ENCODE measurements around the gene CNTFR. TPM values are rescaled to one million over a fixed set of nuclear protein-coding genes. Genes with fewer than 3 reads are reported as not detected.

Gene CNTFR
- total RNA-seq, 2 experiments from 2014 or later: not detected

DNA sequence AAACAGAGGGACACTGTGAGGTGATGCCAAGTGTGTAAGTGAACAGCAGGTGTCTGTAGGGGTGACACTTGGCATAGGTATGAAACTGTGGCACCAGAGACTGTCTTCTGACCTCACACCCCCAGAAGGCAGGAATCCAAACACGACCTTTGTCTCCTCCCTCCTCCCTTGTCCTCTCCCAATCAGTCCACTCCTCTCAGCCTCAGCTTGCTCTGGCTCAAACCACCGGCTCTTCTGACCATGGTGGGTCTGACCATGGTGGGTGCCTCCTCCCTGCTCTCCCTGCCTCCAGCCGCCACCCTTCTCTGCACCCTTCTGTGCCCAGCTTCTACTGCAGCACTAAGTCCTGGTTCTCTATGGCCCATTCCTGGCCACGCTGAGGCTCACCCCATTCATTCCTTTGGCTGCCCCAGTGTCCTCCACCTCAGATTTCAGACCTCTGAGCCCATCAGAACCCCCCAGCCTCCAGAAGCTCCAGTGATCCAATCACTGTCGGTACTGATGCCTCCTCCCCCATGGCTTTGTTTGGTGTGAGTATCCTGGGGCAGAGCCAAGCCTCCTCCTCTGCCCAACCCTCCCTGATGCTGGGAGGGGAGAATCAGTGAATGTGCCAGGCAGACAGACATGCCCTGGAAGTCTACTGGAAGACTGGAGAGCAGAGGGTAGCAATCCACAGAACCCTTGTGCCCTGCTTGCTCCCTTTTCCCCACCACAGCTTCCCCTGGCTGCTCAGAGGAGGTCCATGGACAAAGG lies 41.1 kb upstream of the CNTFR start:
- Mint-ChIP-seq H3K27ac (no peak overlapping the region), H3K27me3 (peaks cover 36% of the 10 kb centered on the region), H3K36me3 (peaks cover 11% of the 10 kb centered on the region), H3K9me3 (no peaks in the 10 kb centered on the region), H3K4me1 (ENCODE audit: low read depth) (peaks cover 28% of the 10 kb centered on the region), H3K4me3 (no peak overlapping the region)
- ChIA-PET CTCF (interaction anchor here (0.7 to 2.1 kb wide), 3 partner anchors 10 to 28 kb away, joined by 3 to 7 read pairs (median 4); partner anchors contain the start of gene DCTN3), POLR2A (interaction anchor here (1.2 kb wide), 1 partner anchor 13 kb away, joined by 4 read pairs; no protein-coding TSS in a partner anchor)
- no peak for DNase-seq
- intact Hi-C loops (cut with micrococcal nuclease): loop anchor here (10.0 kb wide), 1 partner anchor 306 kb away; the partner anchor contains the start of genes KIF24 and NUDT2

DNA sequence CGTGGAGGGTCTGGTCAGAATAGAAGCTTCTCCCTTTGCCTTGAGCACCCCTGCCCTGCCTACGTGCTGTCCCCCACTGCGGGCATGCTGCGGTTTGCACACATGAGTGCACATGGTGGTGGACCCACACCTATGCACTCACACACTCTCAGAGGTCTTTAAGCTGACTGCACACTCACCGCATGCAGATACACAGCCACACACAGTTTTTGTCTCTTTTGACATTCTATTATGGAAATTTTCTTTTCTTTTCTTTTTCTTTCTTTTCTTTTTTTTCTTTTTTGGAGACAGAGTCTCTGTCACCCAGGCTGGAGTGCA lies 39.9 kb upstream of the CNTFR start:
- Mint-ChIP-seq H3K27me3 (peaks cover 41% of the 10 kb centered on the region), H3K36me3 (no peaks in the 10 kb centered on the region), H3K4me1 (ENCODE audit: low read depth) (peaks cover 19% of the 10 kb centered on the region), H3K9me3 (no peaks in the 10 kb centered on the region), H3K4me3 (peak overlapping the region; percentile 66), H3K27ac (no peak overlapping the region)
- intact Hi-C loops (cut with micrococcal nuclease): no loop called here
- CTCF ChIA-PET: interaction anchor here (0.9 to 2.2 kb wide), 5 partner anchors 9 to 423 kb away, joined by 3 to 7 read pairs (median 3); partner anchors contain the start of genes DCTN3 and GALT
- DNase-seq: no peak
- POLR2A ChIA-PET: interaction anchor here (1.1 kb wide), 1 partner anchor 9 kb away, joined by 3 read pairs; no protein-coding TSS in a partner anchor

DNA sequence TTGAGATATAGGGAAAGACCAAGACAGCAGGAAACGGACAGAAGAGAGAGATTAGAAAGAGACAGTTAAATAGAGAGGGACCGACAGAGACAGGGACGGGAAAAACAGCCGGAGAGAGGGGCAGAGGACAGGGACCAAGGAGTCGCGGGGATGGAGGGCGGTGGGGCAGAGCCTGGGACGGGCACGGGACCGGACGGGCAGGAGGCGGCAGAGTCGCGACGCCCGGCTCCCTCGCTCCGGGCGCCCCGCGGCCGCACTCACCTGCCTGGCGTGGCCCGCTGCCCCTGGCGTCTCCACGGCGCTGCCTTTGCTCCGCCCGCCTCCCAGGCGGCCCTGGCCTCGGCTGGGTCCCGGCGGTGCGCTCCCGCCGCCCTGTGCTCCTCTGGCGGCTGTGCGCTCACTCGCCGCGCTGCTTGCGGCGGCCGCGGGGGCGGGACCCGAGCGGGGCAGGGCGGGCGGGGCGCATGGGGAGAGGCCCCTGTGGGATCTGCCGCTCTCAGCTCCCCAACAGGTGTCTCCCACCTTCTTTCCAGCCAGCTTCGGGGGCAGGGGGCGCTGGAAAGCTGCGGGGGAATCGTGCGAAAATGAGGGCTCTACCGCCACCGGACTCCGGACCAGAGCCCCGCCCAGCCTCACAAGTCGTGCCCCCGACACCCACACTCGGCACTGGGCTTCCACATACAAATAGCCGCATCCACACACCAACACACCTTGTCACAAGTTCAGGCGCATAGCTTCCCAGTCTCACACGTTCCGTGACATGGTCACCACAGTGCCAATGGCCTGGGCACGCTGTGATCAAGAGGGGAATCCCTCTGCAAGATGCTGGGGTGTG lies 39.3 kb upstream of the CNTFR start, which contains the start of gene ARID3C:
ARID3C (minus strand) TSS at position 411 of the 835 bp plus-strand sequence. CDS start 1,052 bp downstream, outside the sequence.
- H3K27ac Mint-ChIP-seq: no peak within 1 kb of the TSS
- peaks cover 46% of the 10 kb centered on the region for H3K27me3 Mint-ChIP-seq
- CTCF ChIA-PET: interaction anchor here (0.9 to 2.2 kb wide), 6 partner anchors 9 to 423 kb away, joined by 3 to 7 read pairs (median 3); partner anchors contain the start of genes DCTN3 and GALT
- intact Hi-C loops (cut with micrococcal nuclease): no loop called here
- POLR2A ChIA-PET: interaction anchor here (1.1 kb wide), 1 partner anchor 8 kb away, joined by 3 read pairs; no protein-coding TSS in a partner anchor
- no peaks in the 10 kb centered on the region for H3K9me3 Mint-ChIP-seq
- DNase-seq: peak; percentile 59
- H3K4me3 Mint-ChIP-seq: peak within 1 kb of the TSS; percentile 66
- H3K36me3 Mint-ChIP-seq: no peaks in the 10 kb centered on the region
- H3K4me1 Mint-ChIP-seq (ENCODE audit: low read depth): peaks cover 14% of the 10 kb centered on the region

DNA sequence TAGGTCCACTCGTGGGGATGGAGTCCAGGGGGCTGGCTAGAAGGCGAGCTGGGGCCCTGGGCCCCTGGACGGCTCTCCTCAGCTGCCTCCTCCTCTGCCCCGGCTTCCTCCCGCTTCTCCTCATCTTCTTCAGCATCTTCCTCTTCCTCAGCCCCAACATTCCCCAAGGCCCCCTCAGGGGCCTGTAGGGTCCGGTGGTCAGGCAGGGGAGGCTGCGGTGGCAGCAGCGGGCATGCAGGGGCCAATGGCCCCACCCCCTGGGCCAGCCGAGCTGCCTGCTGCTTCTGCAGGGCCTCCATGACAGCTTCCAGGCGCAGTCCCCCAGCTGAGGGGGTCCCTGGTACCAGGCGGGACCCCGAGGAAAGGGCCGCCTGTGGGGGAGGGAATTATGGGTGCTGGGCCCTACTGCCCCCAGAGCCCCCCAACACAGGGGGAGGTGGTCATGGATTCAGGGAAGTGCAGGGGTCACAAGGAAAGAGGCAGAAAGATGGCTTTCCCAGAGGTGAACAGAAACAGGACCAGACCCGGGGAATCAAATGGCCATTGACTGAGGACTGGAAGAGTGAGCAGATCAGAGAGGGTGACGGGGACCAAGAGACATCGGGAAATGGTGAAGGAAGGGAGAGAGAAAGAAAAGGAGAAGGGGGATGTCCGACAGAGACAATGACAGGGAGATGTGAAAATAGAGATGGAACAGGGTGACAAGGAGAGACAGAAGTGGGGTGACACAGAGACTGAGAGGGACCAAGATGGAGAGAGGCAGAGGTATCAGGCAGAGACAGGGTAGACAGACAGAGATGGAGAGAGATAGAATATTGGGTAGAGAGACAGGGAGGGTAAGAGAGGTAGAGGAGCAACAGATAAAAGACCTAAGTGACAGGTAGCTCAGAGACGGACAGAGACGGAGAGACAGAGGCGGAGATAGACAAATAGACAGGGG lies 38.5 kb upstream of the CNTFR start:
- DNase-seq: no peak
- CTCF ChIA-PET: interaction anchor here (1.0 to 2.2 kb wide), 3 partner anchors 12 to 75 kb away, joined by 3 to 6 read pairs (median 3); no protein-coding TSS in a partner anchor
- Mint-ChIP-seq H3K4me3 (peak overlapping the region; percentile 60), H3K27me3 (peaks cover 50% of the 10 kb centered on the region), H3K9me3 (no peaks in the 10 kb centered on the region), H3K36me3 (no peaks in the 10 kb centered on the region), H3K27ac (no peak overlapping the region), H3K4me1 (ENCODE audit: low read depth) (peaks cover 17% of the 10 kb centered on the region)
- intact Hi-C loops (cut with micrococcal nuclease): no loop called here
- POLR2A ChIA-PET: no interaction called here

DNA sequence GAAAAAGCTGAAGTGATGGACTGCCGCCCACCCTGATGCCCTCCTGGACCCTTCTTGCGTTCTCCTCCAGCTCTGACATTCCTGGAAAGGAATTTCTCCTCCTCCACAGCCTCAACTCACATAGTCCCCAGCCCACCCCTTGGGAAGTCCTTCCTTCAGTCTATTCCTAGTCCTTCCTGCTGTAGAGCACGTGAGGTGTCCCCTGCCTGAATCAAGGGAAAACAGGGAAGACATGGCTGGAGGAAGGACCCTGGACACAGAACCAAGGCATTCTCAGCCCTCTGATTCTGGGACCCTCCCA lies 35.6 kb upstream of the CNTFR start:
- no peak for DNase-seq
- no peak overlapping the region for H3K27ac Mint-ChIP-seq
- POLR2A ChIA-PET: interaction anchor here (0.9 kb wide), 1 partner anchor 12 kb away, joined by 4 read pairs; the partner anchor contains the start of gene SIGMAR1
- intact Hi-C loops (cut with micrococcal nuclease): no loop called here
- H3K4me3 Mint-ChIP-seq: no peak overlapping the region
- H3K36me3 Mint-ChIP-seq: no peaks in the 10 kb centered on the region
- peaks cover 58% of the 10 kb centered on the region for H3K27me3 Mint-ChIP-seq
- CTCF ChIA-PET: interaction anchor here (0.9 to 7.3 kb wide), 5 partner anchors 9 to 77 kb away, joined by 3 to 74 read pairs (median 5); partner anchors contain the start of gene RPP25L
- H3K9me3 Mint-ChIP-seq: no peaks in the 10 kb centered on the region
- peaks cover 26% of the 10 kb centered on the region for H3K4me1 Mint-ChIP-seq (ENCODE audit: low read depth)

DNA sequence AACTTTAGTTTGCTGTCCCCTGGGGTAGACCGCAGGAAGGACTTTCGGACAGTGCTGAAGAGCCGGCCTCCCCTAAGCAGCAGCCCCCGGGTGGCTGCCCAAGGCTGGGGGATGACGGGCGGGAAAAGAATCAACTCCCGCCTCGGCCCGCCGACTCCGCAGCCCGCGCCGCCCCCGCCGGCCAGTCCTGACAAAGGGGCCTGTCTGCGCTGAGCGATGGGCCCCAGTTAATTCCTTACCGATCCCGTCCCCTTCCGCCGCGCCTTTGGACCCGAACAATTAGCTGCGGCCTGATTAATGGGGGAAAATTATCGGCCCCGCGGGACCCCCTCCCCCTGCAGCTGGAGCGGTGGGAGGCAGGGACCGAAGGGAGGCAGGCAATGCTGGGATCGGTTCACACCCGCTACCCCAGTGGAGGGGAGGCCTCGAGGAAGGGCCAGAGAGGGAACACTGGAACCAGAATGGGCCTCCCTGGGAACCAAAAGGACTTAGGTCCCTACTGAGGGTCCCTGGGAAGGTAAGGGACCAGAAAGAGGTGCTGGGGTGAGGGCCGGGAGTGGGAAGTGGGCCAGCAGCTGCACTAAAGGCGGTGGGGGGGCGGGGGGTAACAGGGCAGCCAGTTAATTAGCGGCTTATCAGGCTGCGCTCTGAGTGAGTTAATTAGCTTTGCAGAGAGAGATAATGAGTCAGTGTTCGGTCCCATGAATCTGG lies 35.1 kb upstream of the CNTFR start:
- no peak for DNase-seq
- ChIA-PET CTCF (interaction anchor here (0.9 to 7.3 kb wide), 4 partner anchors 10 to 78 kb away, joined by 3 to 74 read pairs (median 6); partner anchors contain the start of gene RPP25L), POLR2A (interaction anchor here (0.9 kb wide), 1 partner anchor 13 kb away, joined by 4 read pairs; the partner anchor contains the start of gene SIGMAR1)
- intact Hi-C loops (cut with micrococcal nuclease): no loop called here
- Mint-ChIP-seq H3K27ac (no peak overlapping the region), H3K4me1 (ENCODE audit: low read depth) (peaks cover 29% of the 10 kb centered on the region), H3K4me3 (no peak overlapping the region), H3K36me3 (no peaks in the 10 kb centered on the region), H3K27me3 (peaks cover 55% of the 10 kb centered on the region), H3K9me3 (no peaks in the 10 kb centered on the region)

DNA sequence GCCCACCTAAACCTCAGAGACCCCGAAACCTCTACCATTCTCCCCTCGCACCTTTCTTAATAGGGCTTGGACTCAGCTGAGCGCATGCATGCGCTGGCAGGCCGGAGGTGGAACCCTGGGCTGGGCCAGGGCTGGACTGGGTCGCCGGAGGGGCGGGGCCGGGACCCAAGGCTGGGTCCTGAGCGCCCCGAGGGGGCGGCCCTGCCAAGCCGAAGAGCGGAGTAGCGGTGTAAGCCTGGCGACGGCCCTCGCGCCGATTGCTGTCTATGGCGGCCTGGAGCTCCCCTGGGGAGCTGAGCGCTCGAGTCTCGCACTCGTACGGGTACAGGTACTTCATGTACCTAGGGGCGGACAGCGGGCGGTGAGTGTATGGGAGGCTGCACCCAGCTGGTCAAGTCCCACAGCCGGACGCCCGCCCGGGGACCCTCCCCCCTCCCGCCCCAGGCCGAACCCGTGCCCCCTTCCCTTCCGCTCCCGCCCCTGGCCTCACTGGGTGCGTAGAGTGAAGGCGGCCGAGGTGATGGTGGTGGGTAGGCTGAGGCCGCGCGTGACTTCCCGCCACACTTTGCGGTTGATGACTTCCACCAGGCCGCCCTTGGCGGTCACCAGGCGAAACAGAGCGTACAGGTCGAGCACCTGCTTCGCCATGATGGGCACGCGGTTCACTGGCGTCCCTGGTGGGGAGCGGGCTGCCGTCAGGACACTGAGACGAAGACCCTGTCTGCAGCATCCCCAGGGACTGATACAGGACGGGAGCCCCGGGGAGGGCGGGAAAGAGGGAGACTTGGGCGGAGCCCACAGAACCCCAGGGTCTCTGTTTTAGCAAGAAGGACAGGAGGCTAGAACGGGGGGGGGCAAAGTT lies 34.1 kb upstream of the CNTFR start:
- H3K27ac Mint-ChIP-seq: no peak overlapping the region
- ChIA-PET POLR2A (interaction anchor here (1.8 kb wide), 1 partner anchor 14 kb away, joined by 6 read pairs; the partner anchor contains the start of gene SIGMAR1), CTCF (interaction anchor here (1.3 to 7.3 kb wide), 4 partner anchors 11 to 33 kb away, joined by 3 to 74 read pairs (median 4); partner anchors contain the start of gene RPP25L)
- no peaks in the 10 kb centered on the region for H3K36me3 Mint-ChIP-seq
- H3K4me1 Mint-ChIP-seq (ENCODE audit: low read depth): peaks cover 33% of the 10 kb centered on the region
- DNase-seq: peak; percentile 39
- intact Hi-C loops (cut with micrococcal nuclease): no loop called here
- peaks cover 48% of the 10 kb centered on the region for H3K27me3 Mint-ChIP-seq
- H3K9me3 Mint-ChIP-seq: no peaks in the 10 kb centered on the region
- H3K4me3 Mint-ChIP-seq: peak overlapping the region; percentile 21

DNA sequence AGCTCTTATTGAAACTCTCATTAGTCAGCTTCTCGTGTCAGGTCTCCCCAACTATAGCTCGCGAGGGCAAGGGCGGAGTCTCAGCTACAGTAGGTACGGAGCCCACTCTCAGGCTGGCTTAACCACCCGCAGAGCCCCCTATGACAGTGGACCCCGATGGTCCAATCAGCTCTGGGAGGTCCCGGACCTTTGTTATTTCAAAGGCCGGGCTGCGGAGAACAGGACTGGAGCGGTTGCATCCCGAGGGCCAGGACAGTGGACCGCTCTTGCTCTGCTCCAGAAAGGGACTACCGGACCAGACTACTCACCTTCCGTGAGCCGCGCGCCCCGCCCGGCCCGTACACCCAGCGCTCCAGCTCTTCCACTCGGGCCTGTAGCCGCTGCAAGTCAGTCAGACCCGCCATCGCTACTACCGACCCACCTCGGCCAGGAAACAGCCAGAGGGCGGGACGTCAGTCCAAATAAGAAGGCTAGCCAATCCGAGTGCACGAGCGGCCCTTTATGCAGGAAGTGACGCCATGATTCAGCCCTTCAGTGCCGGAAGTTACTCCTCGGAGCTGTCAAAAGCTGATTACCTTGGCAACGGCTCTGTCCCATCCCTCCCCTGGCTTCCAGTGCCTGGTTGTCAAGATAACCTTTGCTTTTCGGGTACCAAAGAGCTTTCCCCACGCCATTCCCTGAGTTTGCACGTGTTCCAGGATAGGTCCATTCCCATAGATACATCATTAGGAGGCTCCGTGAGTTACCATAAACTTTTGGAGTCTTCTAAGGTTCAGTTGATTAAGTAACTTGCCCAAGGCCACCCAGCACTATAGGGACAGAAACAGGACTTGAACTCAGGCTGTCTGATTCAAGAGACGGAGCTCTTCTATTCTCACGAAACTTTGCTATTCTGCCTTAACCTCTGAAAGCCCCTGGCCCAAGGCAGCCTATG lies 30.8 kb upstream of the CNTFR start, which contains the start of gene DCTN3:
DCTN3 (minus strand) TSS at position 435 of the 934 bp plus-strand sequence; CDS start at position 404, 31 bp downstream.
- H3K4me3 Mint-ChIP-seq: peak within 1 kb of the TSS; percentile 93
- H3K27ac Mint-ChIP-seq: peak within 1 kb of the TSS; percentile 52
- no peaks in the 10 kb centered on the region for H3K36me3 Mint-ChIP-seq
- POLR2A ChIA-PET: interaction anchor here (0.8 to 1.9 kb wide), 4 partner anchors 9 to 25 kb away, joined by 3 to 22 read pairs (median 4); partner anchors contain the start of genes ARID3C, RPP25L and SIGMAR1
- no peaks in the 10 kb centered on the region for H3K9me3 Mint-ChIP-seq
- intact Hi-C loops (cut with micrococcal nuclease): loop anchor here (1.0 kb wide), 2 partner anchors 8 to 17 kb away; partner anchors contain the start of genes RPP25L and SIGMAR1
- H3K4me1 Mint-ChIP-seq (ENCODE audit: low read depth): peaks cover 26% of the 10 kb centered on the region
- H3K27me3 Mint-ChIP-seq: peaks cover 25% of the 10 kb centered on the region
- CTCF ChIA-PET: interaction anchor here (0.7 to 7.3 kb wide), 15 partner anchors 8 to 476 kb away, joined by 3 to 74 read pairs (median 7); partner anchors contain the start of genes ARID3C, GALT, MYORG and PIGO
- peak; percentile 95 for DNase-seq

DNA sequence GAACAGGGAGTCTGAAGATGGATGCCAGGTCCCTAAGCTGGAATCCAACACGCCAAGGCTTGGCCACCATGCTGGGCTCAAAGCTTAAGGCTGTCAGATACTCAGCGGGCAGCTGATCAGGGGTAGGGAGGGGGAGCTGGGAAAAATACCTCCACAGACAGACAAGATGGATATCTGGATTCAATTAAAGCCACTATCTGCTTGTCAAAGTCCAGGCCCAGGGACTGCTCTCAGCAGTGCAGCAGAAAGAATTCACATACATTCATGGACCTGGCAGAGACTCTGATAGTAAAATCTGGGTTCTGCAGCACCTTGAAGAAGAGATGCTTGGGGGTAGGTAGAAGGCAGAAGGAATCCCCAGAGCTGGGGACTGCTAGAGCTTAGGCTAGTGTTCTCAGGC lies 25.6 kb upstream of the CNTFR start:
- Mint-ChIP-seq H3K4me3 (no peak overlapping the region), H3K27ac (no peak overlapping the region), H3K9me3 (no peaks in the 10 kb centered on the region), H3K36me3 (peaks cover 3% of the 10 kb centered on the region), H3K27me3 (no peaks in the 10 kb centered on the region), H3K4me1 (ENCODE audit: low read depth) (peaks cover 30% of the 10 kb centered on the region)
- ChIA-PET CTCF (interaction anchor here (1.1 to 5.7 kb wide), 5 partner anchors 12 to 87 kb away, joined by 5 to 135 read pairs (median 7); partner anchors contain the start of genes ARID3C and SIGMAR1), POLR2A (no interaction called here)
- DNase-seq: no peak
- intact Hi-C loops (cut with micrococcal nuclease): no loop called here

Measured in activated CD4-positive, alpha-beta memory T cell treated with anti-CD3 and anti-CD28 coated beads for 36 hours (primary cell).